Skin epidermis (tissue), 12 donors: Measurements from ENCODE around the gene SFSWAP.
A peak's percentile ranks its signal among the peaks of the same experiment; 100 is the strongest.
"Not testable (repeated sequence)": the region's sequence is repeated elsewhere in the genome, so short reads cannot be mapped to it uniquely, and the experiment has no call there.

Experiments
- H3K27ac ChIP-seq, 21 experiments: fragments of 200-600 bp; sonication (generic) in 11 of 21; one replicate each; pipeline ENCODE4 v1.5.0; 2020; ENCODE audit warnings: mild to moderate bottlenecking in 3 of 21, inconsistent platforms in 2 of 21, moderate library complexity in 2 of 21
- H3K4me3 ChIP-seq, 7 experiments: fragments of 200-600 bp; sonication (generic) in 2 of 7; one replicate each; pipeline ENCODE4 v1.5.0; 2020; ENCODE audit warnings: inconsistent platforms in 2 of 7, mild to moderate bottlenecking in 2 of 7, moderate library complexity in 1 of 7

SFSWAP gene

DNA sequence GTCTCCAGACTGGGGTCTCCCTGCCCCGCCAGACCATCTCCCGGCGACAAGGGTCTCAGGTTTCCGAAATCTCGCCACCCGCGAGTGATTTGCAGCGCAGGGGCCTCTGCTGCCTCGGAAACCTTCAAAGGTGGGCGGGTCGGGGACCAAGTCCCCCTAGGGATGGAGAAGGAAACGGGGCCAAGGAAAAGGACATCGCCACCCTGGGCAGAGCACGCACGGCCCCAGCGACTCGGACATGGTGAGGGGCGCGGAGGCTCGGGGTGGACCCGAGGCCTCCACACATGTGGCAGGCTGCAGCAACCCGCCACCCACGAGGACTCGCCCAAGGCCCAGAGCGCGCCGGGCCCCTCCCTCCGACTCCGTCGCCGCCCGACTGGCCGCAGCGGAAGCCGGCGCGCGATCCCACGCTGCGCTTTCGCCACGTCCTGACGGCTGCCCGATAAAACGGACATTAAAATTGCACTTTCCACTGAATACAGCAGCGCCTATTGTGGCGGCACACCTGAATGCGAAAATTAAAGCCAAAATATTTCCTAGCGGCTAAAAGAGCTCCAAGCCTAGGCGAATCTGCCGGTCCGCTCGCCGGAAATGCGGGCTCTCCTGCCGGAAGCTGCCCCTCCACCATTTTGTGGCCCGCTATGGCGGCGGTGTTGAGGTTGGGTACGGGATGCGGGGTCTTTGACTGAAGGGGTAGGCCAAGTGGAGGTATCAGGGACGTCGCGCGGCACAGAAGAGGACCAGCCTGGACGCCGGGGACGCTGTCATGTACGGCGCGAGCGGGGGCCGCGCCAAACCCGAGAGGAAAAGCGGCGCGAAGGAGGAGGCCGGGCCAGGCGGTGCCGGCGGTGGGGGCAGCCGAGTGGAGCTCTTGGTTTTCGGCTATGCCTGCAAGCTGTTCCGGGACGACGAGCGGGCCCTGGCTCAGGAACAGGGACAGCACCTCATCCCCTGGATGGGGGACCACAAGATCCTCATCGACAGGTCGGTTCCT, at the start of gene SFSWAP:
Gene SFSWAP (plus strand): TSS at position 627 of the 994 bp plus-strand sequence. CDS start 140 bp downstream, at position 767.
- peak within 1 kb of the TSS; percentile 76 to 100 (median 96) for H3K4me3 ChIP-seq

DNA sequence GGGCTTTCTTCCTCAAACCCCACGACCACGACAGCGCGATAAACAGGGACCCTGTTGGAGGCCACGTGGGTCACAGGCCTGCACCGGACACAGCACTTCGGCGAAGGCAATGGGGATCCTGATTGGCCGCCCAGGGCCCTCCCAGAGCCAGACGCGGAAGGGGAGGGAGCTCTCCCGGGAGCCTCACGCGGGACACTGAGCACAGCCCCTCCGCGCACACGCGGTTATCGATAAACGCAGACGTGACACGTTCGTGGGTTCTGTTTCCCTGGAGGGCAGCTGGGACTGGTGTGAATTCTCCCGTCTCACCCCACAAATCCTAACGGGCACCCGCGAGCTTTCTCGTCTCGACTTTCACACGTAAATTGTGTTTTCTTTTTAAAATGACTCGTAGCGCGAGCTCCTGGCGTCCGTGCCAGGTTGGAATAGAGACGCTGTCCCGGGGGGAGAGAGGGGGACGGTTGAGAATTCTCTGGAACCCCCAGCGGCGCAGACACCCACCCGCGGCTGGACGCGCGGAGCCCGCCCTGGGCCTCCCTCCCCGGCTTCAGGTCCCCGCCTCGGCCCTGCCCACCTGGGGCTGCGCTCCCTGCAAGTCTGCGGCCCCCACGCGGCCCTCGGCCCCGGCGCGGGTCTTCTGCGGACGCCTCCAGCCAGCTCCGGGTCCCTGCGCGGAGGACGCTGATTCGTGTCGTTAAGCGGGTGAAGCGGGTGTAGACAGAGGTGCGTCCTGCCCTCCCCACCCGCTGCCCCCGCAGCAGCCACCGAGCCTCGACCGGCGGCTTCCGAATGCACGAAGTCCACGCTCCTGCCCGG, 49.5 kb upstream of the SFSWAP start:
- H3K27ac ChIP-seq, result not testable (repeated sequence)
- peak overlapping the region in 2 of 7 experiments; percentile 15 to 18 for H3K4me3 ChIP-seq

More for the DNA sequence above, at the start of gene SFSWAP:
- H3K27ac ChIP-seq, result peak within 1 kb of the TSS; percentile 91 to 100 (median 99)

DNA sequence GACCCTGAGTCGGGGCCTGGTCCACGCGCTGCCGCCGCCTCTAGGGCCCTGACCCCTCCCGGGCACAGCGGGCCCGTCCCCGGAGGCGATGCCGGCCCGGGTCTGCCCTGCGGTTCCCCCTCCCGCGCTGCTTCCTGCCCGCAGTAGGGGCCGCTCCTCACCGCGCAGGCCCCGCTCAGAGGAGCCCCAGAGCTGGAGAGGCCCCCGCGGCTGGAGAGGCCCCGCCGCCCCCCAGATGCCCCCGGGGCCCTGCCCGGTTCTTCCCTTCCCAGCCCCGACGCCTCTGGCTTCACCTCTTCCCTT, 49.0 kb upstream of the SFSWAP start:
- H3K27ac ChIP-seq, H3K4me3 ChIP-seq: not testable (repeated sequence)

DNA sequence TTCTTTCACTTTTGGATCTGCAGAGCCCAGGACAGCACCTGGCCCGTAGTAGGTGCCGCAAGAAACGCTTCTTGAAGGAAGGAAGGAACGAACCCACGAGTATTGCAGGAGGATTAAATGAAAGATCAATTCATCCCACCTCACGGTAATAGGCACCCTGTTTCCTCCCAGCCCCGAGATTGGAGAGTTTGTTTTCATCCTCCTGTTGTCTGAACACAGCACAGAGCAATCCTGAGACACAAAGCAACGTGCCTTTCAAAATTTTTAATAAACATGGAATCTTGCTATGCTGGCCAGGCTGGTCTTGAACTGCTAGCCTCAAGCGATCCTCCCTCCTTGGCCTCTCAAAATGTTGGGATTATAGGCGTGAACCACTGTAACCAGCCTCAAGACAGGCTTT, 48.5 kb upstream of the SFSWAP start:
- not testable (repeated sequence) for H3K4me3 ChIP-seq, H3K27ac ChIP-seq

DNA sequence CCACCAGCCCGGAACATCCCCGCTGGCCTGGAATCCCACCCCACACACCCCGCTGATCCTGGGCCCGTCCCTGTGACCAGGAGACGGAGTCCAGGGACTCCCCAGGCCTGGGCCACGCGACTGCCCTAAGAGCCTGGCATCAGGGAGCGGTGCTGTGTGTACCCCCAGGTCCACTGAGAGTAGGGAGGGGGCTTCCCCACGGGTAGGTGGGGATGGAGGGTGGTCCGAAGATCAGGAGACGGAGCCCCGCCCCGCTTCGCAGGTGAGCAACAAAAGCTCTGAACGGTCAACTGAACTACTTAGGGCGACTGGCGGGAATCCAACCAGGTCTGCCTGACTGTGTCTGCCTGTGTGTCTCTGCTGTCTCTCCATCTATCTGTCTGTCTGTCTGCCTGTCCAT, 45.2 kb upstream of the SFSWAP start:
- H3K27ac ChIP-seq, H3K4me3 ChIP-seq: not testable (repeated sequence)

DNA sequence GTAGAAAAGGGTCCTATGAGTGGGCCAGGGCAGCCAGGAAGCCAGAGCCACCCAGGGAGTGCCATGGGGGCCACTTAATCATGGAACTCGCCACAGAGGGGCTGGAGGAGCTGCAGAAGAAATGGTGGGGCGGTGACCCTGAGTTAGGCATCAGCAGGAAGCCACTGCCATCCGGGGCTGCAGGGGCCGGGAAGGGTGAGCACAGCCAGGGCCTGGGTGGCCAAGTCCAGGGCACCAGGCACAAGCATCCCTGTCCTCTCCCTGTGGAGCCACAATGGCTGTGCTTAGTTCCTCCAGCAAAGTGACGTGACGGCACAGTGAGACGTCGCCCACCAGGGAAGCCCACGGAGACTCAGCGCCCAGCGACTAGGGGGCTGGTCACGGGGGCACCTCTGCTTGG, 44.4 kb upstream of the SFSWAP start:
- H3K27ac ChIP-seq, H3K4me3 ChIP-seq: not testable (repeated sequence)

DNA sequence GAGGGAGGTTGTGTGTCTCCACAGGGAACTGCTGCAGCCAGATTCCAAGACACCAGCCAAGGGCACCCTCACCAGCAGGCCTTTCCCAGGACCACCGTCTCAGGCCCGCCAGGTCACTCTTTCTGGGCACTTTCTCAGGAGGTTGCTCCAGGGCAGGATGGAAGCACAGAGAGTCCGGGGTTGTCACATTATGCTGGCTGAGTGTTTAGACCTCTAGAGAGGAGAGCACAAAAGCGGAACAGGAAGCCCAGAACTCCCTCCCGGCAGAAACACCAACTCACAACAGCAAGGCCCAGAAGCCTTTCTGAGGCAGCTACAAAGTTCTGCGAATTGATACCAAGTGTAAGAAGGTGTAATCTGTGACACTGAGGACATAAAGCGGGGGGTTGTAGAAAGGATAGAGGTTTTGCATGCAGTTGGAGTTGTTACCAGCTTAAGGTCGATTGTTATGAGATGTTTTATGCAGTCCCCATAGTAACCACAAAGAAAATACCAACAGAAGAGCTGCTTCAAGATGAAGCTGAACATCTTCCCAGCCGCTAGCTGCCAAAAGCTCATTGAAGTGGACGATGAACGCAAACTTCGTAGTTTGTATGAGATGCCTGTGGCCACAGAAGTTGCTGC, 43.8 kb upstream of the SFSWAP start:
- not testable (repeated sequence) for H3K27ac ChIP-seq, H3K4me3 ChIP-seq

DNA sequence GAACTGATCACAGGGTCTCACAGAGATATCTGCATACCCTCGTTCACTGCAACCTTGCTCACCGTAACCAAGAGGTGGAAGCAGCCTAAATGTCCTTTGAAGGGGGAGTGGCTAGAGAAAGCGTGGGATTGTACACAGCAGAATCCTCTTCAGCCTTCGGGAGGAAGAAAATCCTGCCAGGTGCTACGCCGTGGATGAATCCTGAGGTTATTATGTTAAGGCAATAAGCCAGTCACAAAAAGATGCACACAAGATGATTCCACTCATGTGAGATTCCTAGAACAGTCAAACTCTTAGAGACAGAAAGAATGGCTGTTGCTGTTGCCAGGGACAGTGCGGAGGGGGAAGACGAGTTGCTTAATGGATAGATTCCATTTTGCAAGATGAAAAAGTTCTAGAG, 39.6 kb upstream of the SFSWAP start:
- Histone ChIP-seq H3K27ac (no peak overlapping the region), H3K4me3 (no peak overlapping the region)

DNA sequence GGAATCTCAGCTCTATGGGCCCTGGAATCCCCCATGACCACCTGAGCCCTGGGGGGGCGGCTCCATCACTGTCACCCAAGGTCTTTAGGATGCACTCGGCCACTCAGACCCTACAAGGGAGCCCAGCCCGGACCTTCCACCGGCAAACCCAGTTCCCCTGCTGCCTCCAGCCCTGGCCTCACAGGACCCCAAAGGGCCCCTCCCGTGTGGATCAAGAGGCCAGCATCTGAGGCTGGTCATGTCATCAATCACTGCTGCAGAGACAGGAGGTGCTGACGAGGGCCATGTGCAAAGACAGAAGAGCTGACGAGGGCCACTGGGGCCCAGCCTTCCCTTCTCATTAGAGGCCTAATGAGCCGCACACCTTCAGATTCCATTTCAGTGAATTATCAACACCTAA, 39.0 kb upstream of the SFSWAP start:
- Histone ChIP-seq H3K27ac (no peak overlapping the region), H3K4me3 (no peak overlapping the region)

DNA sequence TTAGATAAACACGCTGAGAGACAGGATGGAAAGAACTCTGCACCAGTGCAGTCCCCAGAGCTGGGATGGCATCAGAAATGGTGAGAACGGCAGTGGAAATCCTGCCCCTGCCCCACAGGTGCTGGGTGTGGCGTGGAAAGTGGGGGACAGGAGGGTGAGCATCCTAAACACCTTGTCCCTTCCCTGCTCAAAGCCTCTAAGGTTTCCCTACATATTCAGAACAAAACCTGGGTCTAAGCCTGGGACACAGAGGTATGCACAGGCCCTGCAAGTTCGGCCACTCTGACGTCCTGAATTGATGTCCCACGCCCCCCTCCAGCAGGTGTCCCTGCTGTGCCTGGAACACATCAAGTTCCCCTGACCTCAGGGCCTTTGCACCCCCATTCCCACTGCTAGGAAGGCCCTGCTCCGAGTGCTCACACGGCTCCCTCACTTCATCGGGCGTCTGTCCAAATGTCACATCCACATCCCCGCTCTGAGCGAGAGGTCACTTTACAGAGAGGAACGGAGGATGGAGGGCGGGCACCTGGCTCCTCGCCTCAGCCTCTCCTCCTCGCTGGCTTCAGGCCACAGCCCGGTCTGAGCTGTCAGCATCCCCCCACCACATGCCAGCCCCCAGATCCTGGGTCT, 38.5 kb upstream of the SFSWAP start:
- H3K27ac ChIP-seq, result no peak overlapping the region

DNA sequence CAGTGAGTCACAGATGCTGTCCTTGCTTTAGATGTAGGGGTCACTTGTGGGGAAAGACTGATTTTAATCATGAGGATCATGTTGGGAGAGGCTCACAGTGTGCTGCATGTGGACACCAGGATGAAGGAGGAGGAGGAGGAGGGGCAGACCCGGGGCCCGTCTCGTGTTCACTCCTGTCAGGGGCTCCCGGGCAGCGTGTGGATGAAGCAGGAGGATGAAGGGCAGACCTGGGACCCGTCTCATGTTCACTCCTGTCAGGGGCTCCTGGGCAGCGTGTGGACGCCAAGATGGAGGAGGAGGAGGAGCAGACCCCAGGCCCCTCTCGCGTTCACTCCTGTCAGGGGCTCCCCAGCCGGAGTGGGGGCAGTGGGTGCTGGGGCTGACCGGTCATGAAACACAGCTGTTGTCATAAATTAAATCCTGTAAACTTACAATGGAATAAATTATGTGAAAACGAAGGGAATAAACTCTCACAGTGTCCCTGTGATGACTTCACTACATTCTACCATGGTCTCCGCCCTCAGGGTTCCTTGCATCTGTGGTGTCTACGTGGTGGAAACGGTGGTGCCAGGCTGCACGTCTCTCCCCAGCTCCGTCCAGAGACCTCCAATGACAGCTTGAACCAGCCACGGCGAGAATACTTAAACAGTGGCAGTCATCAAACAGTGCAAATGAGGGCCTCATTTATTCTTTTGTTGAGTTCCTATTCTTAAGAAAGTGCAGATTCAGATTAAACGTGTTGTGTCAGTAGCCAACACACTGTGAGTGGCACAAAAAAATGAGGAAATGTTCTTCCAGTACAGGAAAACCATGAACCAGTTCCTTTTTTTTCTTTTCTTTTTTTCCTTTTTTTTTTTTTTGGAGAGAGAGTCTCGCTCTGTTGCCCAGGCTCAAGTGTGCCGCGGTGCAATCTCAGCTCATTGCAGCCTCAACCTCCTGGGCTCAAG, 37.7 kb upstream of the SFSWAP start:
- H3K4me3 ChIP-seq, result no peak overlapping the region
- H3K27ac ChIP-seq, result peak overlapping the region in 1 of 21 experiments; percentile 20

More for the DNA sequence above, 38.5 kb upstream of the SFSWAP start:
- H3K4me3 ChIP-seq, result no peak overlapping the region

DNA sequence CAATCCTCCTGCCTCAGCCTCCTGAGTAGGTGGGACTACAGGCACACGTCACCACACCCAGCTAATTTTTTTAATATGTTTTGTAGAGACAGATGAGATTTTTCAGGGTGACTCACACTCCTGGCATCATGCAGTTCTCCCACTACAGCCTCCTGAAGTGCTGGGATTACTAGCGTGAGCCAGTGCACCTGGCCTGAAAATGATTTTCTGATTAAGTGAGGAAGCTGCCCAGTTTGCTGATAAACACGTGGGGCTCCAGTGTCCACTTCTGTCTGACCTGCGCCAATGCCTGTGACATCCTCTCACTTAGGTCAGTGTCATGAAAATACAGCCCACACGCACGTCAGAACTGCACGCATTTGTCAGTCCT, 37.0 kb upstream of the SFSWAP start:
- no peak overlapping the region for H3K4me3 ChIP-seq
- H3K27ac ChIP-seq, result no peak overlapping the region

DNA sequence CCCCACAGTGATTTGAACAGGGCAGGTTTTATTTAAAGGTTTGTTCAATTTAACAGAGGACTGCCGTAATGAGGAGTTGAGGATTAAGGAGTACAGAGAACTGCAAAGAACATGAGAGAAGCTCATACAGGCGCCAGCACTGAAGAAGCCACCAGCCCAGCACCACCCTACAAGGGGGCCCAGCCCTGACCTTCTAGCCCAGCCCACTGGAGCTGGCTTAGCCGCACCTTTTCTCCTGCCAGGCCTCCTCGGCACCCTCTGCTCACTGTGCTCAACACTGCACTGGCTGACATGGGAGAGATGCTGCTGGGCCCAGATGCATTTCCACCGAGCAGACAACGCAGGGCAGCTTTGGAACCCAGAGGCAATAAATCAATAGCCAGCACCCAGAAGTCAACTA, 36.5 kb upstream of the SFSWAP start:
- Histone ChIP-seq H3K4me3 (no peak overlapping the region), H3K27ac (no peak overlapping the region)

DNA sequence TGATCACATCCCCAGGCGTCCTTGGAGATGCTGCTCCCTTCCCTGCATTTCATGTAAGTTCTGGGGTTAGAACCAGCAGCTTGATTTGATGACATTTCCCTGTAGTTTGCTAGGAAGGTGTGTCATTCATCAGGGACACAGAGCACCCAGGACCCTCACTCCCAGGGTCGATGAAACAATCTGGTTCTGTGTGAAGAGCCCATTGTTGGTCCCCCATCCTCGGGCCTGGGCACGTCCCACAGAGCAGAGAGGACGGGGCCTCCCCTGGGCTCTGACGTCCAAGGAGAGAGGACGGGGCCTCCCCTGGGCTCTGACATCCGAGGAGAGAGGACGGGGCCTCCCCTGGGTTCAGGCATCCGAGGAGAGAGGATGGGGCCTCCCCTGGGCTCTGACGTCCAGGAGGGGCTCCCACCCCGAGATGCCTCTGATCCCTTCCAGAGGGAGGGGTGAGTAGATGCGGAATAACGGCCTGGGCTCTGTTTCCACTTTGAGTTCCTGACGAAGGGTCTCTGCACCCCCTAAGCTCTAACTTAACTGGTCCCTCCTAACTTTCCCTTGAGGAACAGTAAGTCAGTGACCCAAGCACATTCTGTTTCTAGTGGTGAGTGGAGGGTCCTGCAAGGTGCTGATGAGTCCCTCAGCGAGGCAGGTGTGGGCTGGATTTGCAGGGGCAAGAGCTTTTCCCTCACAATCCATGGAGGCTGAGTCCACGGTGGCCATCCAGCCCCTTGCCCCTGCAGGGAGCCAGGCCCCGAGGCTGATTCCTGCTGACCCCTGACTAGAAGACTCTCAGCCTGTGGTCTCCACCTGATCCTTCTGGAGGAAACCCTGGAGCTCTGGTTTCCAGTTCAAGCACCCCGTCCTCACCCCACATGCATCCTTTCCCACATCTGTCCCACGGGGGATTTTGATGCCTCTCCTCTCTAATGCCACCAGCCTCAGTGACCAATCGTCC, 35.5 kb upstream of the SFSWAP start:
- no peak overlapping the region for H3K27ac ChIP-seq
- H3K4me3 ChIP-seq, result no peak overlapping the region

DNA sequence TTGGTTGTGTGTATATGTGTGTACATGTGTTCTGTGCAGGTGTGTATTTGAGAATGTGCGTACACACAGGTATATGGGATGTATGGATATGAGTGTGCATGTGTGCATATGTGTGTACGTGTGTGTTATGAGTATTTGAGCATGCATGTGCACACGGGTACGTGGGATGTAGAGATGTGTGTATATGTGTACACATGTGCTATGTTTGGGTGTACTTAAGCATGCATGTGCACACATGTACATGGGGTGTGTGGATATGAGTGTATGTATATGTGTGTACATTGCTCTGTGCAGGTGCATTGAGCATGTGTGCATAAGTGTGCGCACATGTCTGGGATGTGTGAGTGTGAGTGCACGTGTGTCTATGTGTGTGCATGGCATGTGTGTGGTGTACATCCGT, 34.3 kb upstream of the SFSWAP start:
- Histone ChIP-seq H3K4me3 (no peak overlapping the region), H3K27ac (no peak overlapping the region)

DNA sequence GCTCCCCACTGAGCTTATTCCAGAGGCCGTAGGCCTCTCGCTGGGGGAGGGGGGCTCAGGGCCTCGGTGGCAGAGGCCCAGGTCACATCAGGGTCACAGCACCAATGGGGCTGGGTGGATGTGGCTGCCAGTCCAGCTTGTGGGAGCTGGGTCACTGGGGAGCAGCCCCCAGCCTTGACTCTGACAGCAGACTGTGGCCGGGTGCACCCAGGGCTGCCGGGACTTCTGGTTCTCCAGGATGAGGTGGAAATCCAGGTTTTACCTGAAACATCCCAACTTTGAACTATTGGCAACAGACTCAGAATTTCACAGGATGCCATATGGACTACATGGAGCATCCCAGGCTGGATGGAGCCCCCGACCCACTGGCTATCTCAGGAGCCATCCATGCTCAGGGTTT, 33.8 kb upstream of the SFSWAP start:
- H3K4me3 ChIP-seq, H3K27ac ChIP-seq: not testable (repeated sequence)

DNA sequence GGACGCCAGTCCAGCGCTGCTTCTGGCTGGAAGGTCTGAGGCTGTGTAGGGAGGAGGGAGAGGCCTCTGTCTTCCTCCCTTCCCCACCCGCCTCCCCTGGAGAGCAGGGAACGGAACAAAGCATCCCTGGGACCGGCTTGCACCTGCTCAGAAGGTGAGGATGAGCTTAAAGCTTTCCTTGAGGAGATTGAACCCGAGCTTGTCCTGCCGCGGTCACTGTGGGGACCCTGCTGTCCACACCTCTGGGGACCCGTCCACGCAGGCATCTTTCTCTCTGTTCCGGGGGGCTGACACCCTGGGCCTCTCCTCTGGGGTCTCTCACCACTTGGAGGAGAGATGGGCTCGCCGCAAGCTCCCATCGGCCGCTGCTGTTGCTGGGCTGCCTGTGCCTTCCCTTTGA, 33.2 kb upstream of the SFSWAP start:
- Histone ChIP-seq H3K27ac (no peak overlapping the region), H3K4me3 (no peak overlapping the region)
